Raji (cell line): ENCODE data around the gene SLC23A2.

Source experiments
- POLR2A ChIP-seq: IDR thresholded peaks from 2 replicates; pipeline ENCODE4 v1.6.1; 2011; ENCODE audit warnings: low read depth, low read length, control low read depth; ENCODE audit not compliant: insufficient read depth

The SLC23A2 gene

DNA sequence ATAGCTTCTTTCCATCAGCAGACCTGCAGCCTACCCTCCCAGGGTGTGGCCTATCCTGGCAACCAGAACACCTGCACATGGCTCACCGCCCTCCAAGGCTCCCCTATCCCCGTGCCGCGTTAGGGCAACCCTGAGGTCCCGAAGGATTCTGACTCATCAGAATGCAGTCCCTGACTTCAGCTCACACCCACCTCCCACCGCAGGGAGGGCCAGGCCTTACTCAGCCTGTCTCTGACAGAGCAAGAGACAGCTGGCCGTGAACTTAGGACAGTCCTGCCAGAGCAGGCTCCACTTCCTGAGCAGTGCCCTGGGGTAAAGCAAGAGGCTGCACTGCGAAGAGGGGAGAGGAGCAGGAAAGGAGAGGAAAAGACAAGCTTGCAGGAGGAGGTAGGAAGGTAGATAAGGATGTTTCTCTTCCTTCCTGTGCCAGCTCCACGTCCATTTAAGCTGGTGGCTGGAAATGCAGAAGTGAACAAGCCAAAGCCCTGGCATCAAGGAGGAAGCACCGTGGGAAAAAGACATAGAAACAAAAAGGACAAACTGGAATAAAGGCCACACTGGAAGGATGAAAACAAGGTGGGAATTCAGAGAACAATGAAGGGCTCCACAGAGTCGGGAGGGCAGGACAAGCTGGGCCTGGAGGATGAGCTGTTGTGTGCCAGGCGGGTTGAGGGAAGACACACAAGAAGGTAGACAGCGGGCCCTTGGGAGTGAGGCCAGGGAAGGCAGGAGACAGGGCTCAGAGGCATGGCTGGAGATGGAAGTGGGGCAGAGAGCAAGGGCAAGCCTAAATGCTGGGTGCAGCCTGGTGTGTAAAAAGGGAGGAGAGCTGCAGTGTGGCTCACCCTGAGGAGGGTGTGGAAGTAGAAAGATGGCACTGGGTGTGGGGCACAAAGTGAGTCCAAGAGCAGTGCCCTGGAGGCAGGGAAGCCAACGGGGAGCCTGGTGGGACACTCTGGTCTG lies 102.7 kb downstream of the SLC23A2 start:
- TF ChIP-seq POLR2A, result no peak

DNA sequence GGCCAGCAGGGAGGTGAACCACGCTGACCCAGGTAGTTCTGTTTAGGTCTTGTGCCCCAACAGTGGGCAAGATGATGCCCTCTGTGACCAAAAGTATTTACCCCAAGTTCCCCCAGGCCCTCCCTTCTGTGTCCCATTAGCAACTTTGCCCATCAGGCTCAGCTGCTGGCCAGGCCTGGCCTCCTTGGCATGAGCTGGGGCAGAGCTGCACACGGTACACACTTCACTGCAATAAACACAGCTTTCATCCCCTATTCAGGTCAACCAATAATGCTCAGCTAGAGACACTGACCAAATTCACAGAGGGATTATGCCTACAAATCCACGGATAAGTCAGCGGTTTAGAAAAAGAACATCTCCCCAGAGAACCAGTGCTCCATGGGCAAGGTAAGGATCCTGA lies 103.7 kb downstream of the SLC23A2 start:
- TF ChIP-seq POLR2A, result no peak

DNA sequence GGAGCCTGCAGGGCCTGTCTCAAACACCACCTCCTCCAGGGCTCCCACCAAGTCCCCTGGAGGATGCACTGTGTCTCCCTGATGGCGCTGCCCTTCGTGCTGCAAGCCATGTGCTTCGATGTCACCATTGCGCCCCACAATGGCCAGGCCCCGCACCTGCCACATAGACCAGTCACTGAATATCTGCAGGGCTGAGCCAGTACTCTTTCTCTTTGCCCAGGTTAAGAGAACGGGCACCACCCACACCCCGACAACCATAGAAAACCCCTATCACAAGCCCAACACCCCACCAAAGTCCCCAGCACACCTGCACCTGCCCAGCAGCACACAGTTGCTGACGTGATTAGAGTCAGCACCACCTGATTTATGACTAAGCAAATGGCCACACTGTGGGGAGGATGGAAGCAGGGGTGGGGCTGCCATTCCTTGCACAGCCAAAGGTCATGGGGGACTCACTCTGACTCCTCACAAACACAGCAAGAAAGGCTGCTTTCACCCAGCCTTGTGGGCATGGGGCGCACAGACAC lies 104.3 kb downstream of the SLC23A2 start:
- no peak for TF ChIP-seq POLR2A

DNA sequence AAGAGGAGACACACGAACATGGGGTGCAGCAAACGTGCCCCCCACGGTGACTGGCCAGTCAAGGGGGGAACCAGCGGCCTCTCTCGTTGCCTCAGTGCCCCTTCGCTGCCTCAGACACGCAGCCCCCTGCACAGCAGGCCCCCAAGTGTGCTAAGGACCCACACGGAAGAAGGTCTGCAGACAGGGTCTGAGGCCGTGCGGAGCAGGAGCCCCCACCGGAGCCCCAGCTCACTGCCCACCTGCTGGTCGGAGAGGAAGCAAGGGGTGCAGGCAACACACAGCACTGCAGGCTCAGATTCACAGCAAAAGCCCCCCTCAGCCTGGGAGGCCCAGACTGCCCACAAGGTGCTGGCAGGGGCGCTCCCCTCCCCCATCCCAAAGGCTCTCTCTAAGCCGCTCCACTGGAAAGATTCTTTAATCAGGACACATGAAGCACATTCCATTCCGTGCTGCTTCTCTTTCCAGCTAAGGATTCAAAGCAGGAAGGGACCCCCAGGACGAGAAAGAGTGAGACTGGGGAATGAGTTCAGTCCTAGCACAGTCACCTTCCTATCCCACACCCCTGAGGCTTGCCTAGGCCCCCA lies 105.1 kb downstream of the SLC23A2 start:
- no peak for TF ChIP-seq POLR2A

DNA sequence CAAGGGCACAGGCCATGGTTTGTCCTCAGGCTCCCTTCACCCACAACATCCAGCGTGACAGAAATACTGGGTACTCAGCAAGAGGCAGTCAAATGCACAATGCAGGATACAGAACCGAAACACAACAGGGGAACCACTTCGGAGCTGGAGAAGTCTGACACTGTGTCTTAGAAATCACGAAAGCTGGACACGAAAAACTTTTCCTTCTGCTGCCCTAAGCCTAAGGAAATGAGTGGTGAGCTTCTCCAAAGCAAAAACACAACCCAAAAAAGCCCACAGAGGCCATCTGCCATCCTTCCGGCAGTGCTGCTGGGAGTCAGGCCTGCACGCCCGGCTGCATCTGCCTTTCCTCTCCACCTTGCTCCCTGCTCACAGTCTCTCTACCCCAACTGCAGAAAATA lies 106.3 kb downstream of the SLC23A2 start:
- TF ChIP-seq POLR2A, result no peak

DNA sequence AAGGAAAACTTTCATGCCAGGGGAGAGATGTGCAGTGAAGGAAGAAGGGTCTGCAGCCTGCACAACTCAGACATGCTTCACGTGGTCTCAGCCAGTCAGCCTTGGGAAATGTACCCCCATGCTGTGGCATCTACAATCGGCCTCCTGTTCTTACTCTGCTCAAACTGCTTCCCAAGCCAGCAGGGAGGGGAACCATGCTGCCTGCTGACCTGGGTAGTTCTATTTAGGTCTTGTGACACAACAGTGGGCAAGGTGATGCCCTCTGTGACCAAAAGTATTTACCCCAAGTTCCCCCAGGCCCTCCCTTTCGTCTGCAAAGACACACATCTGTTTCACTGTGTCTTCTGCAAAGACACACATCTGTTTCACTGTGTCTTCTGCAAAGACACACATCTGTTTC lies 106.9 kb downstream of the SLC23A2 start:
- no peak for TF ChIP-seq POLR2A

DNA sequence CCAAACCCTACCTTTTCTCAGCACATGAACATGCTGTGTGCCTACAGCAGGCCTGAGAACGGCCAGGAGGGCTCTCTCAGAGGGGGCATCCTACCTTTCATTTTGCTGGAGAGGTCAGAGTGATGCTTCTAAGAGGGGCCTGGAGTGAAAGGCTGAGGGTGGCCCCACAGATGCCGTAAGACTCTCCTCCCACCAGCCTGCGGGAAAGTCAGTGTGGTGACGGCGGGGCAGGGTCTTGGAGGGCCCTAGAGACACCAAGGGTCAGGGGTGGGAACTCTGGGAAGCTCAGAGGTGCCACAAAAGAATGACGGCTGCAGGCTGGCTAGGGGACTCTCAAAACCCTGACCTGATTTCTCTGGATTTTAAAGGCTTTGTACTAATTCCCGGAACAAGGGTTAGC lies 107.6 kb downstream of the SLC23A2 start:
- TF ChIP-seq POLR2A, result no peak

DNA sequence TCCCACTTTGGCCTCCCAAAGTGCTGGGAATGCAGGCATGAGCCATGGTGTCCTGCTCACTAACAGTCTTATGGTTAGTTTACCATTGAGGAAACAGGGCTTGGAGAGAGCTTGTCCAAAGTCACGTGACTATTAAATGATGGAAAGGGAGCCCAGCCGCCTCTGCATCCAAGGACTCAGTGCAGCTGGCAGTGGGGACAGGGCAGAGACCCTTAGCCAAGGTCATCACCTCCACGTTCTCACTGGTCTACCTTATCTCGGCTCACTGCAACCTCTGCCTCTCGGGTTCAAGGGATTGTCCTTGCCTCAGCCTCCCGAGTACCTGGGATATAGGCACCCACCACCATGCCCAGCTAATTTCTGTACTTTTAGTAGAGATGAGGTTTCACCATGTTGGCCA lies 109.3 kb downstream of the SLC23A2 start:
- no peak for TF ChIP-seq POLR2A

DNA sequence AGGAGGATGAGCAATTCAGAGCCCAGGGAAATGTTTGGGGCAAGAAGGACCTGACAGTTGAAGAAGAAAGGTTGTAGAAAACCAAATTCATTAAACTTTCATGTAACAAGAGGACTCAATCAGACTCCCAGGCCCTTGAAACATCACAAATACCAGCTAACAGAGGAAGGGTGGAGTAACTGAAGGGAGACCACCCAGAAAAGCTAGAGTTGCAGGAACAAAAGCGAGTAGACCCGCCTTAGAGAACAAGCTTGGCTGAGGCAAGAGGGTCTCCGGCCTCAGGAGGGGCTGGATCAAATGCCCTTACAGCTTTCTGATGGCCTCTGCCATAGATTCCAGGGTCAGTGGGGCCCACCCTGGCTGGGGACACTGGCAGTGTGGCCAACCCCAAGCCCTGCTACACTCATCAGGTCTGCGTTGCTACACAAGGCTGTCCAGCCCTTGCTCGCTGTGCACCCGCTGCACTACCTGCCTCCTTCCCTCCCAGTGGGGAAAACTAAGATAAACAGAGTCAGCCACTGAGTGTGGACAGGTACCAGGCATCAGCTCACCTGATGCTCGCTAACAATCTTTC lies 110.0 kb downstream of the SLC23A2 start:
- no peak for TF ChIP-seq POLR2A

DNA sequence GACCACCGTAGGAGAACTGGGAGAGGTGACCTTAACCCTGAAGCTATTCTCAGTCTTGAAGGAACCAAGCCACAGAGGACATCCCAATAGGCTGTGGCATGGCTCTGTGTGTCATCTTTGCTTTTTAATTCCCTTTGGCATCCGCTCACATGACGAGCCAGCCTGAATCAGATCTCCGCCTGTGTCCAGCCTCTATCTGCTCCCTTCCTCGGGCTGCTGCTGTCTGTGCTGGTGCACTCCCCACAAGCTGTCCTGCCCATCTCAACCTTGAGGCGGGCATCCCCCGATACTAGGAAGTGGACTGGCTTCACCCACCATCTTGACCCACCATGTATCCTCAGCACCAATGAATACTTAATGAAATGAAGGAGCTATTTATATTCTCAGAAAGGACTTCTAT lies 111.9 kb downstream of the SLC23A2 start:
- TF ChIP-seq POLR2A, result no peak

DNA sequence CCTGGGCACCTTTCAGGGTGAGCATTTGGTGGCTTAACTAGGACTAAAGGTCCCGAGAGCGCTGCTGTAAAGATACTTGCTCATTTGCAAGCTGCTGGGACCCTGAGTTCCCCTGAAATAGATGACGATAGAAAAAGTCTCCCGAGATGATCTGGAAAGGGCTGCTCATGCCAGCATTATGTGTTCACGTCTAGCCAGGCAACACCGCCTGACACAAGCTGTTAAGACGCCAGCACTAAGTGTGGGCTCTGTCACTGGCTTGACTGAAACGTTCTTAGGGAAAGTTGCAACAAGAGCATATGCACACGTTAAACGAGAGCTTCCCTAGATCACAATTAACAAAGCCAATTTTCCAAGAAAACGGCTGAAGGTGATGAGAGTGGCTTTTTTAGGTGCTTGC lies 113.7 kb downstream of the SLC23A2 start:
- TF ChIP-seq POLR2A, result no peak

DNA sequence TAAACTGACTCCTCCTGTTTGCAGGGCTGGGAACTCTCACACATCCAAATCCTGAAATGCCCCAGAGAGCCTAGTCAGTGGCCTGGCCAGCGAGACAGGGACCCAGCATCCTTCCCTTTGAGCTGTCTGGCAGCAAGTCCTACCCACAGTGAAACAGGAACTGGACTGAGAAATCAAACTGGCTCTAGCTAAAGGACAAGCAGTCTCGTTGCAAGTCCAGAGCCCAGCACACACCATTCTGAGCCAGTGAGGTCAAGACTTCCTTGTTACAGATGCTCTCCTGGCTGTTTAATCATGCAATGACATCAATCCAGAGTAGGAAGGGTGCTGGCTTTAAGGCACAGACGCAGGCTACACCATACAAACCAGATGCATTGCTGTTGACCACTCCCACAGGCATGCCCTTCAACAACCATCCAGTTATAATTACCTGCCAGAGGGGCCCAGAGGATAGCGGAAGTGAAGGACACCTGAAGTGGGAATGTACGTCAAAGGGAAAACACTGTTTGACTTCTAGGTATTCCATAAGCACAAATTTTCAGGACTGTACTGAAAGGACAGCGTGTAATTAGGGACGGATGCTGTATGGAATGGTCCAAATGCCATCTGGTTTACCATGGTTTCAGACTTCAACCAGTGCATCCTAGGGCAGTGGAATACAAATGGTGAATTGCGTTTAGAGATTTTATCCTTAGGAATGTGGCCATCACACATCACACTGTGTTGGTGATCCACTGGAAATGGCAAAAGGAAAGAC lies 114.4 kb downstream of the SLC23A2 start:
- TF ChIP-seq POLR2A, result no peak

DNA sequence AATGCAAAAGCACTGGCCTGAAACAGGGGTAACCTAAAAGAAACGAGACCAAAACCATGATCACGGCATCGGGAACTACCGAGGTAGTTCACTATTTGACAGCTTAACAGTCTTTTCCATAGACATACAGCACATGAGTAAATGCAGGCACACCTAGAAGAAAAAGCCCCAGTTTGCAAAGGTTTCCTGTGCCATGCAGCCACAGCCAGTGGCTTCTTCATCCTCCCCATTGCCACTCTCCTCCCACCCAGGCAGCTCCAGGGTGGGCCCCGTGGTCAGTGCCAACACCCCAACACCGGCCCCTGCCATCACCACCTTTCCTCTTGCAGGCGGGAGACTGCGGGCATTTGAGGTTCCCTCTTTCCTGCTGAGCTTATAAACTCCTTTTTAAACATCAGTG lies 115.4 kb downstream of the SLC23A2 start:
- TF ChIP-seq POLR2A, result no peak

DNA sequence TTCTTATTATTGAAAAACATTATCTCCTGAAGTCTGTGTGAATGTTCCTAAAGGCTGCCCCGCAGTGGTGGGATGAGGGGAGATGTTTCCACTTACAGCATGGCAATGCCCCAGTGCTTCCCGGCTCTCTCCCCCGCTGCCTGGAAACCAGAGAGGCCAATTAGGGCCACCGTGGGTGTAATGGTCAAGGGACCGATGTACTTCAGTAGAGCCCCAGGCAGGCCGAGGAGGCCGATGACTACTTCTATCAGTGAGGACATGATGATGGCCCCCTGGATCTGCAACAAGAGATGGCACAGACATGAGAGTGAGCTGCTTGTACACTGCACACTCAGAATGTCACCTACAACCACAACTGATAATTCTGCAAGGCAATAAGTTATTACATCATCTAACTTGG lies 117.8 kb downstream of the SLC23A2 start:
- no peak for TF ChIP-seq POLR2A

DNA sequence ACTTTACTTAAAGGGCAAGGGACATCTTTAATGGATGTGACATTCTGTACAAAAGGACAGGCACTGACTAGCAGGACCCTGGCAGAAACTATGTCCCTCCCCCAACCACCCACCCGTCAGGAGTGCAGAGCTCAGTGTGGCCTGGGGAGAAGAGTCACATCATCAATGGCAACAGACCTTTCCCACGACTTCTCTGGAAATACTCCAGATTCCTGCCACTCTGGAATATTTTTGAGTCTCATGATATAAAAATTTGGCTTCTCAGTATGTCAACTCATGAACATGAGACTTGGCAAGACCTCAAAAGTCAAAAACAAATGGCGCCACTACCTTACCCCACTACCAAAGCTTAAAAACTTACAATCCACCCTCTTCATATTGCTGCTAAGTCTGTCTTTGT lies 118.3 kb downstream of the SLC23A2 start:
- no peak for TF ChIP-seq POLR2A

DNA sequence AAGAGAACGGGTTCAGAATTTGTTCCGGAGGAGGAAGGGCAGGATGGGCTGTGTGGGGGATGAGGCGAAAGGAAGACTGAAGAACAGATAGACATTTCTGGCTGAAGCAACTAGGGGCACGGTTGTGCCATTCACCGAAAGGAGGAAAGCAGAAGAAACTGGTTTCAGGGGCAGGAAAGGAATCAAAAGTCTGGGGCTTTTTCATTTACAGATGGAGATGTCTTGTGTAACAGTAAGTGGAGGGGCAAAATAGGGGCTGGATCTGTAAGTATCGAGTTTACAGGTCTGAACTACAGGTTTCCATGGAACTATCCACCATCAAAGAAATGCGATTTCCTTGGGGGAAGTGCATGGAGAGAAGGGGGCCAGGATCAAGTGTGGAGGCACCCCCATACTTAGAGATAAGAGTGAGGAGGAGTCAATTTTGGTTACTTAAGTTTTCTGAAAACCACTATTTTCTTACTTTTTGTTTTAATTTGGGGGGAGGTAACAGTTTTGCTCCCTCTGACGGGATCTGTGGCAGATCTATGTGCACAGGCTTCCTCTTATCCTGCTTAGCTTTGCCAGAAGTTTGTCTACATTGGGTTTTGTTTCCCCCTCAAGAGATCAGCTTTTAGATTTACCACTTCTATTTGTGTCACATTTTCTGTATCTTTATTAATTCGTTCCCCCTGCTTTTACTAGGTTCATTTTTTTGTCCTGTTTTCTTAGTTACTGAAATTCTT lies 120.1 kb downstream of the SLC23A2 start:
- TF ChIP-seq POLR2A, result no peak
